ENCODE results near the gene NXPH1.

NXPH1 gene

DNA sequence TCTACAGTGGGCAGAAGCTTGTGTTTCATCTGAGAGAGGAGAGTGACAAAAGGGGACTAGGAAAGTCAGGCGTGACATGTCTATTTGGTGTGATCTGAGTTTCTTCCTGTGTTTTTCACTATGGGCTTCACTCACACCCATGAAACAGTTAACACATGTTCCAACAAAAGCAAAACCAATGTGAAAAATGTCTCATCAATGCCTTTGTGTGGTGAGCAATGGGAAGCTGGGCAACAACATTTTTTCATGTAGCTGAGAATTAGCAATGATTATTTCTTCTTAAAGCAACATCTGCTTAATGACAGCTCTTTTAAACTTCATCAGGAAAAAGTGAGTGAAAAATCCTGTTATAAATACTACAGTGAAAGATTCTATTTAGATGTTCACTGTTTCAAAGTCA lies 76.2 kb downstream of the NXPH1 start:
- no peak for DNase-seq

DNA sequence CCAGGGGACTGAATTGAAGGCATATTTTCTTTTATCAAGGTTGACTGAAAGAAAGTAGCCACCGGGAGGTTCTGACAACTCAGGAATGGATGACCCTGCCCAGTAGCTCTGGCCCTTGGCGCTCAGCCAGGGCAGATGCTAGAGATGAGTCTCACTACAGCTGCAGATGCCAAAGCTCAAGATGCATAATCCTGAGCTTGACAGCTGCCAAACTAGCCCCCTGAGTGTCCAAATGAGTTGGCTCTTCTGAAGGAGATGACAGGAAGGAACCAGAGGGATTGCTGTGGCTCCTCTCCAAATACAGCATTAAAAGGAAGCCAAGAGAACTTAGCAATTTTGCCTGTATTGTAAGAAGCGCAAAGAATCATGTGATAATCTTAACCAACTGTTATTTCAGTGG lies 78.4 kb downstream of the NXPH1 start:
- DNase-seq, result no peak

DNA sequence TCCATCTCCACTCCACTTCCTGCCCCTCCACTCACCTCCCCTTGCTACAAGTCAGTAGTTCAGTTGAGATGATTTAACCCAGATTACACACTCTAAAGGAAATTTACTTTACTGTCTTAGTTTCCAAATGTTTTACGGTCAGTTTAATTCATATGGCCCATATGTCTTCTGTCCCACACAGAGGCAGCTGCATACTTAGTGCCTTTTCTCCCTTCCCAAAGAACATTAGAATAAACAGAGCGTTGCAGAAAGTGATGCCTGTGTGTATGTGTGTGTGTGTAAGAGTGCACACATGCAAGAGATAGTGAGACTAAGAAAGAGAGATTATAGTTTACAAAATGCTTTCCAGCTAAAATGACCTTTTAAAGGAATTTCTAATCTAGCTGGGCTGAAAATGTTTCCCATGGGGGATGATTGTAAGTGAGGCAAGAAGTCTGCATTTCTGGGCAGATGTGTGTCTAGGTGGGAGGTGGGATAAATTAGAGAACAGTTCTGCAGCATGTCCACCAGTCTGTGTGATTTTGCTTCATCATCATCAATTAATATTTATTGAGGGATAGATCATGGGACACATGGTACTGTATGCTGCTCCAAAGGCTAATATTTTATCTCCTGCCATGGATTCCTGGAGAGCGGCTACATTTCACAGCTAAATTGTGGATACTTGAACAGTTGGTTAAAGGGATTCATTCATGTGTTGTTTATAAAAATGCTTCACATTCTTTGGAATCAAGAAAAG lies 81.5 kb downstream of the NXPH1 start:
- DNase-seq, result no peak

DNA sequence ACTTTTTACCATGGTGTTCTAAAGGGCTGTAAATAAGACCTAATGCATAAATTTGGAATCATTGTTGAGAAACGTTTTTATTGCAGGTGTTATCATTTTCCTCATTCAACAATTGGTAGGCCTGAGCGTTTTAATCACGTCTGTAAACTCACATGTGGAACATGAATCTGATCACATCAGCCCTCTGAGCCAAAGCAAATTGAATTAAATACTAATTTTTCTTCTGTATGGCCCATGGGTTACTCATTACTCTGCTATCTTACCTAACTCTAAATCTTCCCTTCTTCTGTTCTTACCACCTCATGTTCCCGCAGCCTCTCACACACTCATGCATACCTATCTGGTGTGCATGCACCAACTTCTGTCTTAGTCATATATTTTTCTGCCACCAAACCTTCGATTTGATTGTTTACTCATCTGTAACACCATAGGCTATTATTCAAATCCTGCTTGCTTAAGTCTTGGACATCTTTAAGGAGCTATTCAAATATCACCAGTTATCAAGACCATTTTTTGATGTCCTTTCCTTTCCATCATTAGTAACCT lies 82.3 kb downstream of the NXPH1 start:
- no peak for DNase-seq

DNA sequence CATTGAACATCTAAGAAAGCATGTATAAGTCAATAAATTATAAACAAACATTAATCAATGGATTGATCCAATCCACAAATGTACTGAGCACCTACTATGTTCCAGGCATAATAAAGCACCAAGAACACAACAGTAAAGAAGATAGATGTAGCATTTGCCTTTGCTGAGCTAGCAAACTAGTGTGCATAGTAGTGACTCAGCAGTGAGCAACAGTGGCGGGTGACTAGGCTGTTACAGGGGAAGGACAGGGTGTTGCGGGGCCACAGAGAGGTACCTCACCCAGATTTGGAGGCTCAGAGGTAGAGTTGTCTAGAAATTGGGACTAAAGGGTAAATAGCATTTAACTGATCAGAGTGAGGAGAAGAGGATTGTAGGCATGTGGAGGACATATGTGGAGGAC lies 83.6 kb downstream of the NXPH1 start:
- no peak for DNase-seq

DNA sequence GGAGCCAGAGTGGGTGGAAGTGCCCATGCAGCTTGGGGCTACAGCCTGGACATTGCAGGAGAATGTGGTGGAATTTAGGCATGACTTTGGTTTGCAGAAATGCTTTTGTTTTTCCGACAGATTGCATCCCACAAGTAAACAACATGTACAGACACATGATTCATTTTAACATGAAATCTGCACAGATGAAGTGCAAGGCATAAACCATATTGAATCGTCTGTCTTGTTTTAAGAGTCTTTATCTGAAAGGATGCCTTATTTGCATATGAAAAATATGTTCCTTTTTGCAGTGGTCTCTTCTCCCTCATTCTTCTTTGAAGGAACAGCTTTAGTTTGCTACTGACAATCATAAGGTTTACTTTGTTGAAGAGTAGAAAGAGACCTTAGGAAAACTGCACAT lies 94.9 kb downstream of the NXPH1 start:
- DNase-seq, result no peak

DNA sequence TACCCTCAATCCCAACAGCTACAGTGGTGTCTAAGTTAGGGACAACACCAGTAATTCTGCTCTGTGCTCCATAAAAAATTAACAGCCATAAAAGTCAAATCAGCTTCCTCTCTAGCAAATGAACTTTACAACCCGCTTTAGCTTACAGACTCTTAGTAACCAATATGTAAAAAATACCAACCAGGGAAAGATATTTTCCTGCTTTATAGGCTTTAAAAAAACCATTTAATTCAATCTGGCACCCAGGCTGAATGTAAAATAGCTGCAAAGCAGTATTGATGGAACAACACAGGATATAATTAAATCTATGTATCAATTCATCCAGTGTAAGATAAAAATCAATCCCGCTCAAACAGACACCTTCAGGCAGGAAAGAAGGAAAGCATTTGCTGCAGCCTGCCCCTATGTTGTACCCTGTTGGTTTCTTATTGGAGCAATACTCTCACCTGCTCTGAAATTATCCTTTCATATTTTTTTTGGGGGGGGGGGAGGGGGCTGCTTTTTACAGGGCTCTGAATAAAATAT lies 98.6 kb downstream of the NXPH1 start:
- DNase-seq, result no peak

DNA sequence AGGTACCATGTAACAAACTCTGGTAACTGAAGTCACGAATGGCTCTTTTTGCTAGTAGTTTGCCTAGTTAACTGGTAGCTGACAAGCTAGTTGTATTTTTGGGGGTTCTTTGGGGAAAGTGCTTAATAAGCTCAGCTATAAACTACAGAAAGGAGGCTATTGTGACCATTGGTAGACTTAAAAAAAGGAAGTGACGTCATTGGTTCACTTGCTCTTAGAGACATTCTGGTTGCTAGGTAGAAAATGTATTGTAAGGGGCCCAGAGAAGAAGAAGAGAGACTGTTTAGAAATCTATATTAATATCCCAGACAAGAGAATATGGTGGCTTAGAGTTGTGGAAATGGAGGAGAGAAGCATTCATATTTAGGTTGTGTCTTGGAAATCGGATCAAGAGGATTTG lies 103.0 kb downstream of the NXPH1 start:
- DNase-seq, result peak in 1 of 2 experiments; percentile 40

DNA sequence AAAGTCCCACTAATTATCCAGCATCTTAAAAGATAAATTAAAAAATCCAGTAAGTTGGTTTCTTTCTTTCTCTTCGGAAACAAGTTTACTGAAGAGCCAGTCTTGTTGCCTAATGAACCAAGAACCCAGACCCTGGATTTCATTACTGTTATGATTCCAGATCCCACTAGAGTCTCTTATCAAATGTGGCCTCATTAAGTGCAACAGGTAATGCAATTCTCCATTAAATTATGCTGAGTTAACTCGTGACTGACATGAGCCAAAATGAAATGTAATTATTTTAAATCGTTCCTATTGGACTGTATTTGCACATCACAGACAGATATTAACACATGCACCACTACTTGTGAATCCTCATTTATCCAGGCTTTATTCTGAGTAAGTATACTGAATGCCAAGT lies 115.6 kb downstream of the NXPH1 start:
- no peak for DNase-seq

DNA sequence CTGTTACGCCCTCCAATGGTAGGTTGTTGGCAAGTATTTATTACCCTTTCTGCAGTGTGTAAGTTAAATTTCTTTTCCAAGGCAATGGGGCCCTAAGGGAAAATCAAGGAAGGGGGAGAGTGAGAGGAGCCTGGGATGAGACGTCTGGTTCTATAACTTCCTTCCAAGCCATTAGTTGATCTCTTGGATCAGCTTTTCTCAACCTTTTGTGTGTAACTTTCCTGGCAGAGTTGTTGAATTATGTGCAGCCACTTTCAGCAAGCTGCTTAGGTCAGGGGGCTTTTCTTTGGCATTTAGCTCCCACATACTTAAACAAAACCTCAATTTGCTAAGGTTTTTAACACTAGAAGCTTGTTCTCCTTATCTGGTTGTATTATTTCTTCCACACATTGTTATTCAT lies 127.1 kb downstream of the NXPH1 start:
- no peak for DNase-seq

DNA sequence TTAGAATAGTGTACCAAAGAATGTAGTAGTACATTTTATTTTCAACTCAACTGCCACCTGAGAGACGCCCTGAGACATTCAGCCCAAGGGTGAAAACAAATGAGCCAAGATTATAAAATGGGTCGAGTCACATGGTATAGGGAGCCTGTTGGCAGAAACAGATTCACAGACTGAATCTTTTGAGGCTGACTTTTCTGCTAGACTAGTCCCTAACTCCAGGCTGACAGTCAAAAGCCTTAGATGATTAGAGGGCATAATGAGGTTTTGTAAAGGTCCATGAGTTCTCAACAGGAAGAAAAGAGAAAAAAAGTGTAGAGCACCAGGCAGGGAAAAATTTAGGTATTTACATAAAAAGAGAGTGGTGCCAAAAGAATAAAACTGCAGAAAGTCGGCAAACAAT lies 128.0 kb downstream of the NXPH1 start:
- DNase-seq, result no peak

DNA sequence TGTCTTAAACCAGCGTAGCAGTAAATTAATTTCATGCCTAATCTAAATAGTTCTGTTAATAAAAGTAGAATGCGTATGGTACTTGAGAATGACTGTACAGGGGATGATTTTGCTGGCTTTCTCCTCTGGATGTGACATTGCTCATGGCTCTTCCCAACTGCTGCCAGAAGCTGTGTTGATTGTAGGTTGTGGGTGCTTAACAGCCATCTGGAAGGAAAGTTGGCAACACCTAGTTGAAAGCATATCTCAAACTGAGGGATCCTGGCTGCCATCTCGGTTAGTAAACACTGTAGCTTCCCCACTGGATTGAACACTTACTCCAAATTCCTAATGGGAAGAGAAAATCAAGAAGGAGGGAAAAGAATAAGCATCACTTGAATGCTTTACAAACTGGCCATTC lies 130.9 kb downstream of the NXPH1 start:
- DNase-seq, result peak; percentile 24 to 76

DNA sequence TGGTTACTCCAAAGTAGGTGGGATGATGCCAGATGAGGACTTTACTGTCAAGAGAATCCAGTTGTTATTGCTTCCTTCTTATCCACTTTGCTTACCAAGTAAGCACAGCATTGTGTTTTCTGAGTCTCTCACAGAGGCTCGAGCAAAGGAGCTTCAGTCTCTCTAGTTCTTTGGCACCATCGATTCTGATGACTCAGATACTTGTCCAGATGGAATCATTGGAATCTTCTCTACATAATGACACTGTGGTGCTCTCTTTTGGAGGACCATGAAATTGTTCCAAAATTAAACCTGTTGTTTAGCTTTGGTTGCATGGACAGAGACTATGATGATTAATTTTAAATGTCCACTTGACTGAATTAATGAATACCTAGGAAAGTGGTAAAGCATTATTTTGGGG lies 132.6 kb downstream of the NXPH1 start:
- DNase-seq, result no peak

DNA sequence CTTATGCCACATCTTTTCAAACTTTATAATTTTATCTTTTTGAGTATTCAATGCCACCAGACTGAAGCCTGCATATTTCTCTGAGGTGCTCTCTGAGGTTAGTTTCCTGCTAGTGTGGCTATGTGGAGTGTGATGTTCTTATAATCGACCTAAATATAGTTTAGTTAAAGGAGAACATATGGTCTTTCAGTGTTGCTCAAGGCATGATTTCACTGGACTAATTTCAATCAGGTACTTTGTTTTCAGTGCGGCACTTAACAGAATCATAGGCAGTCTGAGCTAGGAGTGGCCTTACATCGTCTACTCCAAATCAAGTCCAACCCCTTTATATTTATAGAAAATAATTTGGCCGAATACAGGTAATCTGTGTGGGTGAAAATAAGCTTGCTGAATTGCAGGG lies 134.2 kb downstream of the NXPH1 start:
- DNase-seq, result no peak

DNA sequence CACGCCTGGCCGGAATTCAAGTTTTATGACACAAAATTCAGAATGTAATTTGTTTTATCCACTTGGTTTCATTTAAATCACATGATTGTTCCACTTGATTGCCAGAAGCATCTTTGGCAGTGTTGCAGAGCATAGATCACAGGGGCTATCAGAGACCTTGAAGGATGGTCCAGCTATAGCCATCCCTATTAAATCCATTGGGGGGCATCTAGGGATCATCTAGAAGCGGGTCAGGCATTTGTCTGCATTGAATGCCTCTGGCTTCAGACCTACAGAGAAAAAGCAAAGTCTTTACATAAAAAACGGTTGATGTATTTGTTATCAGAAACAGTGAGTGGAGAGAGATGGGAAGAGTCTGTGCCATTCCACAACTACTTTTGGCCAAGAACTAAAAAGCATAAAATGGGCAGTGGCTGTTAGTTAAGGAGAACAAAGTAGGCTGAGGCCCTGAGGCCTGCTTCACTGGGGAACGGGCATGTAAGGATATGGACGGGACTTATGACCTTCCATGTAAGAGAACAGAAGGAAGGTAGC lies 146.3 kb downstream of the NXPH1 start:
- DNase-seq, result no peak

DNA sequence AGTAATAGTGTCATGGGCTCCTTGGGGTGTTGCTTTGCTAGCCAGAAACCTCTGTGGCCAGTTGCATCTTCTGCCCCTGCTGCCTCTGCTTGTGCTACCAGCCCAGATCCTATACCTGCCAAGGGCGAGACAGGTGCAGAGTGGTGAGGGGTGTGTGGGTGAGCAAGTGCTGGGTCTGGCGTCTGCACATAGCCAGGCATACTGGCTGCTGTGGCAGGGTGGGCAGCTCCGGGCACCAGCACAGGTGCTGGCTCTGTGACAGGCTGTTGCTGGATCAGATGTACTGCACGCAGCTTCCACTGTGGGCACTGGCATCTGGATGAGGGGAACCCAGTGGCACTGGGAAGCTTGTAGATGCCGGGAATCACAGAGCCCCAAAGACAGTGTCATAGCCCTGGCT lies 148.4 kb downstream of the NXPH1 start:
- DNase-seq, result no peak

DNA sequence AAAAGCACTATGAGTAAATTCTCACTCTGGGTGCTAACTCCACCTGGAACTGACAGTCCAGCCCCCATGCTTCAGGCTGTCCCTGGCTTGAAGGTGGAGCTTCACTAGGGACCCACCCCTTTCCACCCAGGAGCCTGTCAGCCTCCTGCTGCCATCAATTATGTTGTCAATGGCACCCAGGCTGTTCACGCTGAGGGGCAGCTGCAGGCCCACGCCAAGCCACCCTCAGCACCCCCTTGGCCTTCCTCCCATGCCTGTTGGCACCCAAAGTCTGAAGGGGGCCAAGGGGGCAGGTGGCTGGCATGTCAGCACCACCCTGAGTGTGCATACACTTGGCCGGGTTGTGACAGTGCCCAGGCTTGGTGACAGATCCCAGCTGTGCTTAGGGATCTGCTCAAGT lies 149.3 kb downstream of the NXPH1 start:
- no peak for DNase-seq

DNA sequence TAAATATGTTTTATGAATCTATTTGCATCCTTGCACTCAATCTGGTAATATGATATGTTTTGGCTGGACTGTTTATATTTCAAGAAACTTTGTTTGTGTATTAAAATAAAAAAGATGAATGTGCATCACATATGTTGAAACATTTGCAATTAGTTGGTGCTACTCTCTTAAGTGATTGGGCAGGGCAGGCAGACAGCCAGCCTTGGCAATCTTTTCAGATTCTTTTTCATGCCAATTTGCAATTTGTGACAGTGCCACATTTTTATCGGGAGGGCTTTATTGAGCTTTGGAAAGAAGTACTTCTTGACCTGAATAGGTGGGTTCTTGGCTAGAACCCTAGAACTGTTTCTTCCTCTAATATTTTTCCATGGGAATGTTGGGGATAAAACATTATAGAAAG lies 152.2 kb downstream of the NXPH1 start:
- no peak for DNase-seq

DNA sequence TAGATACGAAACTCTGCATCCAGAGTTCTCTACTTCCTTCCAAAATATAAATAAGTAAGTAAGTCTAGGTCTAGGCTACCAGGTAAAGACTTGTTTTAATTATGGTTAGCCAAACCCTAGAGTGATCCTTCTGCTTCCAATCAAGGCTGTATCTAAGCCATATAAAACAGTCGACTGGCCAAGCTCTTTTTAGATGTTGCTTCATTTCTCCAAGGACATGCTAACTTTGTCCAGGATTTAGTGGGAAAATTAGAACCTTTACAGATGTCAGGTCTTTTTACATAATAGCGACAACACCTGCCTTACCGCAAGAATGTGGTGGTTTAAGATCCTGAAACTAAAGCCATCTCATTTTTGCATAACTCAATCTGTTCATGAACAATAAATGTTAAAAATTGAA lies 156.8 kb downstream of the NXPH1 start:
- no peak for DNase-seq

DNA sequence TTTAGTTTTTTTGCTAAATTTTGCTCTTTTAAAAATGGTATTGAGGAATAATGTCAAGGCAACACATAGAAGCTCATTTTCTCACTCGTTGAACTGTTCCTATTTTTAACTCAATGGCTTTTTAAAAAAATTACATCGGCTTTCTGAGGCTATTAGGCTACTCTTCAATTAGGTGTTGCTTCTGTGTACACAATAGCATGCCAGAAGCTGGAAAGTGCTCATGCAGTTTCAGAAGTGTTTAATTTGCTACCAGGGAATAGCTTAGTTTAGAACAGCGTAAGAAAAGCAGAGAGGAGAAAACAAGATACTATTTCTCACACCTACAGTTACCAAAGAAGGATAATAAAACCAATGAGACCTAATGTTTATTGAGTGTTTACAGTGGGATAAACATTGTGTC lies 157.4 kb downstream of the NXPH1 start:
- peak in 1 of 2 experiments; percentile 56 for DNase-seq

DNA sequence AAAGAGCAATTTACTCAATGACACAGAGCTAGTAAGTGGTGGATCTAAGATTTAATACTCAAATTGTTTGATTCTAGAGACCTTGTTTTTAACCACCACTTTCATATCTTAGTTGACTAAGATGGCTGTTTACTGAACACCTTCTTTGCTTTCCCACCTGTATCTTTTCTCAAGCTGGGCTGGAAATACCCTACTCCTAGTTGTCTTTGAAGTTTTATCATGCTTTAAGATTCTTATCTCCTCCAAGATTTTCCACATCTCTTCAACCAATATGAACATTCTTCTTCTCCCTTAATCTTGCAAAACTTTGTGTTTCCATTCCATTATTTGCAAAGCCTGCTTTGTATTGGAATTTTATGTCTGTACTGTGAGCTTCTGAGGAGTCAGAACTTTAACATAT lies 157.9 kb downstream of the NXPH1 start:
- DNase-seq, result no peak

DNA sequence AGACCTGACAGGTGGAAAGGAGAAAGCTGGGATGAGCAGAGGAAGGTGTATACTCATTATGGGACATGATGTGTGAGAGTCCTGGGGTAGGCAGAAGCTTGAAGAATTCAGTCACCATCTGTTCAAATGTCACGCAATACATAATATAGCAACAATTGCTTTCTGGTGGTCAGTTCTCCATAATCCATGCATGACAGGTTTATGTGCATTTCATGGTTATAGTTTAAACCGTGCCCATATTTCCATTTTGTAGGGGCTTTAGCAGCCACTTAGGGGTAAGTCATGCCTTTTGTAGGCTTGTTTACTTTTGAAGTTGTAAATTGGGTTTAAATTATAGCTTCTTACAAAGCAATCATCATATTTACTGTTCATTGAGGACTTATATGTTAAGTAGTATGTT lies 158.8 kb downstream of the NXPH1 start:
- peak; percentile 65 to 92 for DNase-seq

DNA sequence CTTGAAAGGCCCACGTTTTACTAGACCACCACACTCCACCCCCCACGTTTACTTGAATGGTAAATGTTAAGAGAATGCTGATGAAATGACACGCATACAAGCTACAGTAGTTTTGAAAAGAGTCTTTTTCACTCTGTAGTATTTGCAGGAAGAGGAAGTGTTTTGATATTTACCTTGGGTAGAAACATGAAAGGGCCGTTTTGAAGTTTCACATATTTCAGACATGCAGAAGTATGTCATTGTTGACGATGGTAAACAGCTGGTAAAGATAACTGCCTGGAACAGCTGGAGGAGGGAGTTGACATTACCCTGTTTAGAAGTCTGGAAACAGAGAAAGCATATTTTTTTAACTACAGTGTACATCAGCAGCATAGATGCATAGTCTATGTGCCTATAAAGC lies 160.7 kb downstream of the NXPH1 start:
- no peak for DNase-seq

DNA sequence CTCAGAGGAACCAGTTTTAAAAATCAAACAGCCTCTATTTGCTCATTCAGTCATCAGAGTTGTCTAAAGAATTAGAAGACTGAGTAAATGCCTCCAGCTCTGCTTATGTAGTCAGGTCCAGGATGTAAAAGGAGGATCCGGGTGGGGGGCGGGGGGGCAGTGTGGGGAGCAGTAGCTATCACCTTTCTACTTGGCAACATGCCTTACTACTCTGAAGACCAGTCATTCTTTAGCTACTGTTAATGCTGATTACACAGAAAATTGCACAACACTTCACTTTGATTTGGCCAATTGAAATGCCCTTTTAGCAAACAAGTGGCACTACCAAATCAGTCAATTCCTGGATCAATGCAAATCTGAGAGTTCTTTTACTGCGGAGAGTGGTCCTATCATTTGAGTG lies 164.2 kb downstream of the NXPH1 start:
- DNase-seq, result peak; percentile 32 to 84

DNA sequence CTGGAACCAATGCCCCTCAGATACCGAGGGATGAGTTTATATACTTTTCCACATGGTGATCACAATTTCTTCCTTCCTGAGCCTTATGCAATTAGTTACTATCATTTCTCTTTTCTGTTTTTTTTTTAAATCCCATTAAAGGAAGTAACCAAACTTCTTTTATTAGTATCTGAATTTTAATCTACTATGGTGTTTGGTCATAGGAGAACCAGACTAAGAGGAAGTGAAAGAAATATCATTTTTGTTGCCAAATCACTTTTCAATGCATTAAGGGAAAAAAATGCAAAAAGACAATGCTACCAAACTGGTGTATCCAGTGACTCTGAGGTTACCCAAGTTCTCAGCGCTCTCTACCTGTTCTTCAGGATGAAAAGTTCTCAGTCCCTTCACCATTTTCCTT lies 167.7 kb downstream of the NXPH1 start:
- no peak for DNase-seq
